Measurements from ENCODE around the gene TMC8.
A peak's percentile ranks its signal among the peaks of the same experiment; 100 is the strongest.
"Not testable (repeated sequence)": the region's sequence is repeated elsewhere in the genome, so short reads cannot be mapped to it uniquely, and the experiment has no call there.

TMC8 gene

DNA sequence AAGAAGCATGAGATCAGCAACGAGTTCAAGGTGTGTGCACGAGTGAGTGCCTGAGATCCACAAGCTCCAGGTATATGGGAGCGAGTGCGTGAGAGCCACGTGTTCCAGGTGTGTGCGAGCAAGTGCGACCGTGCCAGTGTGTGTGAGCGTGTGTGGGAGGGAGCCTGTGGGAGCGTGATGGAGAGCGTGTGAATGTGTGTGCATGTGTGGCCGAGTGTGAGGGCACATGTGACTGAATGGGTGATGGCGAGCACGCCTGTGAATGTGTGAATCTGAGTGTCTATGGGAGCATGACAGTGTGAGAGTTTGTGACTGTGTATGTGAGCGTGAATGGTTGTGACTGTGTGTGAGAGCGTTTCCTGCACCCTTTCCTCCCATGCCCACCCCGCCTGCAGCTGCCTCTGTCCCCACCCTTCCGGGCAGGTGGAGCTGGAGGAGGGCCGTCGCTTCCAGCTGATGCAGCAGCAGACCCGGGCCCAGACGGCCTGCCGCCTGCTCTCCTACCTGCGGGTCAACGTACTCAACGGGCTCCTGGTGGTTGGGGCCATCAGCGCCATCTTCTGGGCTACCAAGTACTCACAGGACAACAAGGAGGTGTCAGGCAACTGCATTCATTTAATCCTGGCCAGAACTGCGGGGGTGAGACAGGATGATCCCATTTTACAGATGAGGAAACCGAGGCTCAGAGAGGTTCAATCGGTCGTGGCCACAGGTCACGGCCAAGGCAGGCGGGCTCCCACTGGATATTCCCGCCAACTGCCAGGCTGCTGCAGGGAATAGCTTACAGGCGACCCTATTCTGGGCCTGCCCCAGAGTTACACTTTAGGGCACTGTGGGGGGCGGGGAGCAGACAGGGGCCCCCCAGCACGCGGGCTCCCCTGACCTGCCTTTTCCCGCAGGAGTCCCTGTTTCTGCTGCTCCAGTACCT is 3.7 kb downstream of the TMC8 start:
- DNase-seq (ENCODE audit: low read depth in 1 of 2, low spot score in 1 of 2): no peak

DNA sequence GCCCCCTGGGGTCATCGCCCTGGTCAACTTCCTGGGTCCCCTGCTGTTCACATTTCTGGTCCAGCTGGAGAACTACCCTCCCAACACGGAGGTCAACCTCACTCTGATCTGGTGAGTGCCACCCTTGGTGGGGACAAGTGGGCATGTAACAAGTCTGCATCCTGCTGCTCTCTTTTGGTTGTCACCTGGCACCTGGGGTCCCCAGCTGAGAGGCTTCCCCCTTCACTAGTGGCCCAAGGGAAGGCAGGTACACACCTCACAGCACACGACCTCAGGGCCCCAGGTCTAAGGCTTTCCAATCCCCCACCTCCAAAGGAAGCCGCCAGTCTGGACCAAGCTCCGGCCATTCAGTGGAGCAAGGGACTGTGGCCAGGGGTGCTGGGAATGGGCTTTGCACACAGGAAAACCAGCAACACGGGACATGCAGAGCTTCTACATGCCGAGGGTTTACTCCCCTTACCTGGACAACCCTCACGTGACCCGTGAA is 4.4 kb downstream of the TMC8 start:
- DNase-seq (ENCODE audit: low read depth in 1 of 2, low spot score in 1 of 2): no peak

DNA sequence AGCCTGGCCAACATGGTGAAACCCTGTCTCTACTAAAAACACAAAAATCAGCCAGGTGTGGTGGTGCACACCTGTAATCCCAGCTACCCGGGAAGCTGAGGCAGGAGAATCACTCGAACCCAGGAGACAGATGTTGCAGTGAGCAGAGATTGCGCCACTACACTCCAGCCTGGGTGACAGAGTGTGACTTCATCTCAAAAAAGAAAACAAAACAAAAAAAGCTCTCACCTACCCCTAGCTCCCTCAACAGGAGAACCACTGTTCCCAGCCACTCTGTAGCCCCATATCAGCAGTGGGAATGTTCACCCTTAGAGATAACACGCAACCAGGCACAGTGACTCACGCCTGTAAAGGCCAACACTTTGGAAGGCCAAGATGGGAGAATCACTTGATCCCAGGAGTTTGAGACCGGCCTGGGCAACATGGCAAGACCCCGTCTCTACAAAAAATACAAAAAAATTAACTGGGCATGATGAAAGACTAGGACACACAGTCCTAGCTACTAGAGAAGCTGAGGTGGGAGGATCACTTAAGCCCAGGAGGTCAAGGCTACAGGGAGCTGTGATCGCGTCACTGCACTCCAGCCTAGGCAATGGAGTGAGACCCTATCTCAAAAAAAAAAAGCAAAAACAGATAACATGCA is 5.4 kb downstream of the TMC8 start:
- DNase-seq (ENCODE audit: low read depth in 1 of 2, low spot score in 1 of 2): no peak

DNA sequence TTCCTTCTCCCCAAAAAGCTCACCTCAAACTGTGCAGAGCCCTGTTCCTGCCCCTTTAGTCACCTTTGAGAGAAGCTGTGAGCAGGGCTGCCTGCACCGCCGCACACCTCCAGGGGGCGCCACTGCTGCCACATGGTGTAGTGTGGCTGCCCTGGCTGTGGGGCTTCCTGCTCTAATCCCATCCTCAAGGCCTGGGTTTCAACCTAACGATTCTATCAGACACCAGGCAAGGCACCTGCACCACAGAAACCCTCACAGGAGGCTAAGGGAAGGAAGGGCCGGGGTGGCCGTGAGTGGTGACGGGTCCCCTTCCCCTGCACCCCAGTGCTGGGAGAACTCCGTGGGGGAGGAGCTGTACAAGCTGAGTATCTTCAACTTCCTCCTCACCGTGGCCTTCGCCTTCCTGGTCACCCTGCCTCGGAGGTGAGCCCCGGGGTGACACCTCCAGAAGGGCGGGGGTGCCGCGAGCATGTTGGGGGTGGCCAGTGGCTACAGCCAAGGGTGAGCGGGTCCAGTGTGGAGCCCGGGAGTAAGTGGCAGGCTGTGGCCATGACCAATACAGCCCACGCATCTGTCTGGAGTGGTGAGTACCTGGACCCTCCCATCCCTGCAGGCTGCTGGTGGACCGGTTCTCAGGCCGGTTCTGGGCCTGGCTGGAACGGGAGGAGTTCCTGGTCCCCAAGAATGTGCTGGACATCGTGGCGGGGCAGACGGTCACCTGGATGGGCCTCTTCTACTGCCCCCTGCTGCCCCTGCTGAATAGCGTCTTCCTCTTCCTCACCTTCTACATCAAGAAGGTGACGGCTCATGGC is 7.0 kb downstream of the TMC8 start:
- DNase-seq (ENCODE audit: low read depth in 1 of 2, low spot score in 1 of 2): no peak

DNA sequence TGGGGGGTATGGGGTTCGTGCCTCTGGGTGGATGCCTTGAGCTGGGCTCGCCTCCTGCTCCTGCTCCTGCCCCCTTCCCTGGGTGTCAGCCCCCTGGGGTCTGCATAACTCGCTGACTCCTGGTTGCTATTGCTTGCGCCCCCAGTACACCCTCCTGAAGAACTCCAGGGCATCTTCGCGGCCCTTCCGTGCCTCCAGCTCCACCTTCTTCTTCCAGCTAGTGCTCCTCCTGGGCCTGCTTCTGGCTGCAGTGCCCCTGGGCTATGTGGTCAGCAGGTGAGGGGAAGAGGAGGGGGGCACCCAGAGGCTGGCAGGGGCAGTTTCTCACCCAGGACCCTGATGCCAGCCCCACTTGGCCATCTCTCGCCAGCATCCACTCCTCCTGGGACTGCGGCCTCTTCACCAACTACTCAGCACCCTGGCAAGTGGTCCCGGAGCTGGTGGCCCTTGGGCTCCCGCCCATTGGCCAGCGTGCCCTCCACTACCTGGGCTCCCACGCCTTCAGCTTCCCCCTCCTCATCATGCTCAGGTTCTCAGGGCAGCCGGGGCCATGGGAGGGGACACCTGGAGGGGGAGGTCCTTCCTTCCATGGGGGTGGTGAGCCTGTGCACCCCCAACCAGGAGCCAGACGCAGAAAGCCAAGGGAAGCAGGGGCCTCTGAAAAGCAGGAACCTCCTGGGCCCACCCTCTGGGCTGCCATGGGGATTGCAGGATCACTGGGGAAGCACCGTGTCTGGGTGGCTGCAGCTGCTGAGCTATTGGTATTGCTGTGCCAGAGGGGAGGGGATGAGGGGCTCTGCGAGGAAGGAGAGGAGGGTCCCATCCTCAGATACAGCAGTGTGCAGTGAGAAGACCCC is 7.9 kb downstream of the TMC8 start:
- no peak for DNase-seq (ENCODE audit: low read depth in 1 of 2, low spot score in 1 of 2)

DNA sequence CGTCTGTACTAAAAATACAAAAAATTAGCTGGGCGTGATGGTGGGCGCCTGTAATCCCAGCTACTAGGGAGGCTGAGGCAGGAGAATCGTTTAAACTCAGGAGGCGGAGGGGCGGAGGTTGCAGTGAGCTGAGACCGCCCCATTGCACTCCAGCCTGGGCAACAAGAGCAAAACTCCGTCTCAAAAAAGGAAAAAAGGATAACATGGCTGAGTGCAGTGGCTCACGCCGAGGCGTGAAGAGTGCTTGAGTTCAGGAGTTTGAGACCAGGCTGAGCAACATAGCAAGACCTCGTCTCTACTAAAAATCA is 9.2 kb downstream of the TMC8 start:
- not testable (repeated sequence) for DNase-seq (ENCODE audit: low read depth in 1 of 2, low spot score in 1 of 2)

DNA sequence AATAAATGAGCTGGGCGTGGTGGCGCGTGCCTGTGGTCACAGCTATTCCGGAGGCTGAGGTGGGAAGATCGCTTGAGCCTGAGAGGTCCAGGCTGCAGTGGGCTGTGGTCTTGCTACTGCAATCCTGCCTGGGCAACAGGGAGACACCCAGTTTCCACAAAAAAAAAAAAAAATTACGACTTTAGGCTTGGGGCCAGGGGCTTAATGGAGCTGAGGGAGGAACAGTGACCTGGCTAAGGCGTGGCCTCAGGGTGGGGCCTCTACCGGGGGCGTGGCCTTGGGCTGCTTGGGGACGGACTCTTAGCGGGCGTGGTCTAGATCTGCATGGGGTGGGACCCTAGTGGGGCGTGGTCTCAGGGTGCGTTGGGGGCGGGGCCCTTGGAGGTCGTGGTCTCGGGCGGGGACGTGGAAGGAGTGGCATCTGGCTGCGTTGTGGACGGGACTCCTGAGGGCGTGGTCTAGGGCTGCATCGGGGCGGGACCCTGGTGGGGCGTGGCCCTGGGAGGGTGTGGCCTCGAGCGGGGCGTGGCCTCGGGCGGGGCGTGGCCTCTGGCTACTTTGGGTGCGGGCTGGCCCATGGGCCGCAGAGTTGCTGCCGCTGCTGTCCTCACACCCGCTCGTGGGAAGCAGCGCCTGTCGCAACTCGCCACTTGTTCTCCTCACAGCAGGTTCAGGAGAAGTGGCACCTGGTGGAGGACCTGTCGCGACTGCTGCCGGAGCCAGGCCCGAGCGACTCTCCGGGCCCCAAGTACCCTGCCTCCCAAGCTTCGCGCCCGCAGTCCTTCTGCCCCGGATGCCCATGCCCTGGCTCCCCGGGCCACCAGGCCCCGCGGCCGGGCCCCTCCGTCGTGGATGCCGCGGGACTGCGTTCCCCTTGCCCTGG is 9.8 kb downstream of the TMC8 start:
- DNase-seq (ENCODE audit: low read depth in 1 of 2, low spot score in 1 of 2): peak; percentile 74 to 92

DNA sequence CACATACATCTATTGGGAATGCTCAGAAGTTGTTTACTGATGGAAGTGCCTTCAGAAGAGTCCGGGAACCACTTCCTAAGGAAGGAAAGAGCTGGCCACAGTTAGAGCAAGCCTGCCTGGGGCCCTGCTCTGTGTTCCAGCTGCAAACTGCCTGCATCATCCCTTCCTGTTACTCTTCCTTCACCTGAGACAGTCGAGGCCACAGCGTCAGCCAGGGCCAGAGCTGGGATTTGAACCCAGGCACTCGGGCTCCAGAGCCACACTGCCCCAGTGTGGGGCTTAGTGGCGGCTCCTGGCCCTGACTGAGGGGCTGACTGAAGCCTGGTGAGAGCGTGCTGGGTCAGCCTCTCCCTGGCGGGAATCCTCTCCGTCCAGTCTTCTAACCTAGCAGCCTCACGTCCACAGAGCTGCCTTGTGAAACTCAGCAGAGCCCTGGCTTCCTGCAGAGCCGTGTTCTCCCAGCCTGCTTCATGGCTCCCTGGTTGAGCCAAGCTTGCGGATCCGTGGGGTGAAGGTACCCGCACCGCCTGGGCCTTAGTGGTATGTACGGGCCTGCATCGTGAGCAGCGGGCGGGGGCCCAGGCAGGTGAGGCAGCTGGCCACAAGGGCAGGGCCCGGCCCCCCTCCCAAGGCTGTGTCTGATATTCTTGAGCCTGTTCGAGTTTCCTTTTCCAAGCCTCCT is 11.0 kb downstream of the TMC8 start:
- DNase-seq (ENCODE audit: low read depth in 1 of 2, low spot score in 1 of 2): no peak

DNA sequence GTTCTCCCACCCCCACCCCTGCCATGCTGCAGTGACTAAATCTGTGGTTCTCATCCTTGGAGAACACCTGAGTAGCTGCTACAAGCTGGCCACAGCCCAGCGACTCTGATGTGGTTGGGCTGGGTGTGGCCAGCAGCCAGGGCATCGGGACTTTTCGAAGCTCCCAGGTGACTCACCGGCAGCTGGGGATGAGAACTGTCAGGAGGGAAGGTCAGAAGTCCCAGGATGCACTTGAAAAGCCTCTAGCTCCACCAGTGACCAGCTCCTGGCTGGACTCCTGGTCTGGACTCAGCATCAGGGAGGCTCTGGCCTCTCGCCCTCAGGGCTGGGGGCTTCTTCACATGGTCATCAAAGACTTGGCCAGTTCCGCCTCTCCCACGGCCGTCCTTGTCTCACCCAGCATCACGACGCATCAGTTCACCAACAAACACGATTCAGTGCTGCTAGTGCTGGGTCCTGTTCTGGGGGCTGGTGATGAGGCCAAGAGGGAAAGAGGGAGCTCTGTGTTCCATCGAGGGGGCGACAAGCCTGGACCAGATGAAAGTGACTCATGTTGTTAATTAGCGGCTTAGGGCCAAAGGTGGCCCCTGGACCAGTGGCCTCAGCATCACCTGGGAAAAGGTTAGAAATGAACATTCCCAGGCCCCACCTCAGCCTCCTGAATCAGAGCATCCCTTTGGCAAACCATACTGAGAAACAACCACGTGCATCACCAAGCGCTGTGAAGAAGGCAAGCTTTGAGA is 11.7 kb downstream of the TMC8 start:
- no peak for DNase-seq (ENCODE audit: low read depth in 1 of 2, low spot score in 1 of 2)

DNA sequence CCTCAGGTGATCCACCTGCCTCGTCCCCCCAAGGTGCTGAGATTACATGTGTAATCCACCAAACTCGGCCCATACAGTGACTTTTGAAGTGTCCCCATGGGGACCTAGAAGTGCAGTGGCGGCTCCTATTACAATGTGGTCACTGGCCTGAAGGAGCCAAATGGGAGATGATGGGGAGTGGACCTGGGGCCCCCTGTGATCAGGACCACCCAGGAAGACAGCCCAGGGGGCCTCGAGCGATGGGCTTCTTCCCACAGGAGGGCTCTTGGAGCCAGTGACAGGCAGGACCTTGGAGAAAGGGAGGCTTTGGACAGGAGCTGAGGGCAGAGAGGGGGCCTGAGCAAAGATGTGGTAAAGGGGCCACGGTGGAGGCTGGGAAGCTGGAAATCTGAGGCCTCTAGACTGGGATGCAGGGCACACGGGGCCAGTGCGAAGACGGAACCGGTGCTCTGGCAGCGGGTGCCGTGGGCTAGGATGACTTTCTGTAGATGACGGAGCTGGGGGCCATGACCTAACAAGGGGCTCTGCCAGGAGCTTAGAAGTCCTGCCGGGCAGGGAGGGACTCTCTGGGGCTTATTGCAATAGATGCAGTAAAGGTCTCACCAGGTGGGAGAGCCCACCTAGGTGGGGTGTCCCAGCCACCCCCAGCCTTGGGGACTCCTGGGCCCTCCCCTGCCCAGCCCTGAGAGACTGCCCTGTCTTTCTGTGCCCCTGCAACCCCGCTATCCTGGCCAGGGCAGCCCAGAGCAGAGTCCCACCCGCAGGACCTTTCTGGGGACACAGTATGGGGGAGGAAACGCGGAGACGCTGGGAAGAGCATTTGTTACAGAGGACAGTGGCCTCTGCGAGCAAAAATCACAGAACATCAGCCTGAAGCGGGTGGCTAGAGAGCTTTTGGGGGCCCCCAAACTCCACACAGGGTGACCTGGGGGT is 12.9 kb downstream of the TMC8 start:
- DNase-seq (ENCODE audit: low read depth in 1 of 2, low spot score in 1 of 2): no peak

DNA sequence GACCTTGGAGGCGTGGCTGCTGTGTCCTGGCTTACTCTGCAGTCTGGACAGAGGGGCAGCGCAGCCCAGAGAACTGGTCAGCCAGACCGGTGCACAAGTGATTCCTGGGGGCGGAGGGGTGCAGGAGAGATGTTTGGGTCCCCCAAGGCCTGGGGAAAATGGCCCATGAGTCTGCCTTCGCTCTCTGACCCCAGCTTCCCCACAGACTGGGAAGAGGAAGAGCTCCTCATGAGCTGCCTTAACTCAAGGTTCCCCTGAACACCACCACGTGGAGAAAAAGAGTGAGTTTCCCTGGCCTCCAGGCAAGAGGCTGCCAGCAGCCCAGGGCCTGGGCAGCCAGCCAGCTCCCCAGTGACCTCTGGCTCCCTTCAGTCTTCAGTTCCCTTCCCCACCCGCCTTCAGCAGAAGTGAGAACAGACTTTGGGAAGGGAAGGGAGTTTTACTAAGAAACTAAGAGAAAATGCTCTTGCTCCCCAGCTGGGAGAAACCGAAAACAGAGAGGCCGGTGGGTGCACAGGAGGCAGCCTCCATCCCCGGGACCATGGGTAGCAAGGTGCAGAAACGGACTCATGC is 13.7 kb downstream of the TMC8 start:
- no peak for DNase-seq (ENCODE audit: low read depth in 1 of 2, low spot score in 1 of 2)

DNA sequence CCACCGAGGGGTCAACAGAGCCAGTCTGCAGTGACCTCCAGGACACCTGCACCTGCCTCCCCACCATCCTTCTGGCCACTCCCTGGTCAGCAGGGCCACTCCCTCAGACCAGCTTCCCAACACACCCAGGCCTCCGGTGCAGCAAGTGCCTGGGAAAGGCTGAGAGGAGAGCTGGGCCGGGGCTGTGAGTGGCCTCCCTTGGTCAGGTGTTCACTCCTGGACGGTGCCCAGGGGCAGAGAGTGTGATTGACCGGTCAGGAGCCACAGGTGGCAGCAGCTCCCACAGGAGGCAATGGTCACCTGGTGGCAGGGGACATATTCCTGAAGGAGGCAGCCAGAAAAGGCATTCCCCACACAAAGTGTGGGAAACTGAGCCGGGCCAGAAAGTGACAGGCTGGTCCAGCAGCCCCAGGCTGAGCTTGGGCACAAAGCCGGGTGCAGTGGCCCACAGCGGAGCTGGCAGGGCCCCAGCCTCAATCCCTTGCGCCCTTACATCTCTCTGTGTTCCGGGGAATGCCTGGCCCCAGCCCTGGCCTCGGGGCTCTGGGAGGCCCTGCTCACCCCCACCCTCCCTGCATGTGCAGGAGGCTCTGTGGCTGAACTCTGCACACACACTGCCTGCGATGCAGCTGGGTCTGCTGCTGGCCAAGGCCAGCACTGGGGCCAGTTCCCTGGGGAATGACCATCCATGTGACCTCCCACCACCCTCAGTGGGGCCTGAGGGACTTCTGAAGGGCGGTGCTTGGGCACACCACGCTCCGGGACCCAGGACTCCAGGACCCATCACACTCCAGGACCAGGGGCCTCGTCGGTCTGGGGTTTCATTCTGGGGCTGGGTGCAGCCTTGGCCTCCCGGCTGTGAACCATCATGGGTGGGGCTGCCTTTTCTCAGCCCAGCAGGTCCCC is 14.4 kb downstream of the TMC8 start:
- no peak for DNase-seq (ENCODE audit: low read depth in 1 of 2, low spot score in 1 of 2)

DNA sequence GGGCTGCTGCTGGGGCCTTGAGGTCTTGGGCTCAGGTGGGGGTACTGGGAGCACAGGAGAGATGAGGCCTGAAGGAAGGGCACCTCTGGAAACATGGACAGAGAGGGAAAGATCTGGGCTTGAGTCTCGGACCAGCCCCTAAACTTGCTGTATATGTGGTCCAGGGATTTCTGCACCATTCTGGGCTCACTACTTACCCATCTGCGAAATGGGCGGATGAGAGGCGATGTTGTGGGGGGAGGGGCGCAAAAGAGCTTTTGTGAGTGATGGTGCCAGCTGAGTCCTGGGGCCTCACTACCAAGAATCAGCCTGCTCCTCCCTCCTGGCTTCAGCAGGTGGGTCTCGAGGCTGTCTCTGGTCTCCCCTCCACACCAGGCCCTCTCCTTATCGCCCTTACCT is 15.9 kb downstream of the TMC8 start:
- no peak for DNase-seq (ENCODE audit: low read depth in 1 of 2, low spot score in 1 of 2)

DNA sequence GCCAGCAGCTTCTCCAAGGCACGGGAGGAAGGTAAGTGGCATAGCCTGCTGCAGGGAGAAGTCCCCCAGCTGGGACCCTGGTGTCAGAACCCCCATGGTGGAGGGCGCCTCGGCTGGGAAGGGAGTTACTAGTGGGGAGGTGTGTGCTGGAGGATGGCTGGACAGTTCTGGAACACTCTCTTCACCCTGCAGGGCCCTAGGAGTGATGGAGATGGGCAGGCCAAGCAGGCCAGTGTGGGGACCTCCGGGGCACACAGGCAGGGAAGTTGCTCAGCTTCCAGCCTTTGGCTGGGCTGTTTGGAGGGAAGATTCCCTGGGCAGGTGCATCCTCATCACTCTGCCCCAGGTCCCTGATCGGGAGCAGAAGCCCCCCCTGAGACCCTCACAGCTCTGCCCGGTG is 16.3 kb downstream of the TMC8 start:
- no peak for DNase-seq (ENCODE audit: low read depth in 1 of 2, low spot score in 1 of 2)

DNA sequence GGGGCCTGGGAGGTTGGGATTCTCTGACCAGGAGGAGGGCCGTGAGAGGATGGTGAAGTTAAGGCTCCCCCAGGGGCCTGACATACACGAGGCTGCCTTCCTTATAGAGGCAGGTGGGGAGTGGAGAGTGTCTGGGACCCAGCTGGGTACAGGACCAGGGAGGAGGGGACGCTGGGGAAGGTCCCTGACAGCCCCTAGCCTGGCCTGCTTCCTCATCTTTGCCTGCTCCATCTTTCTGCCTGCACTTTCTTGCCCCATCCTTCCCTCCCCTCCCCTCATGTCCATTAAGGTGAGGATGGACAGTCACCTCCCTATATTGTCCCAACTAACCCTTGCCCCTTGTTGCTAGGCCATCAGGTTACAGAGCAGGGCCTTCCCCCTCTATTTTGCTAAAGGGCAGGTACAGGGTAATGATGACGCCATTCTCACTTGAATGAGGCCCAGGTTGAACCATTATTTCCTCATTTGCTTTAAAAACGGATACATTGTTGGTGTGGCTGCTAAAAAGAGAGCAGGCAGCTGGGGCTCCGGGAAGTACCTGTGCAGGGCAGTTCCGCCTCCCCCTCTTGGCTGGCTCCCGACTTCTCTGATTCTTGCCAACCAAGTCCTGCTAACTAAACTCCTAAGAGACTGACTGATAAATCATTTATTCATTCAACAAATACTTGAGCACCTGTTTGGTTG is 16.9 kb downstream of the TMC8 start:
- no peak for DNase-seq (ENCODE audit: low read depth in 1 of 2, low spot score in 1 of 2)
